Putamen (tissue), 1 donor: ENCODE results near the gene TM9SF4.
"Not testable (repeated sequence)": the region's sequence is repeated elsewhere in the genome, so short reads cannot be mapped to it uniquely, and the experiment has no call there.

Experiments used
- DNase-seq: peaks from one replicate; pipeline ENCODE4 v3.0.0-alpha.2; 2016; ENCODE audit warnings: low spot score

The TM9SF4 gene

DNA sequence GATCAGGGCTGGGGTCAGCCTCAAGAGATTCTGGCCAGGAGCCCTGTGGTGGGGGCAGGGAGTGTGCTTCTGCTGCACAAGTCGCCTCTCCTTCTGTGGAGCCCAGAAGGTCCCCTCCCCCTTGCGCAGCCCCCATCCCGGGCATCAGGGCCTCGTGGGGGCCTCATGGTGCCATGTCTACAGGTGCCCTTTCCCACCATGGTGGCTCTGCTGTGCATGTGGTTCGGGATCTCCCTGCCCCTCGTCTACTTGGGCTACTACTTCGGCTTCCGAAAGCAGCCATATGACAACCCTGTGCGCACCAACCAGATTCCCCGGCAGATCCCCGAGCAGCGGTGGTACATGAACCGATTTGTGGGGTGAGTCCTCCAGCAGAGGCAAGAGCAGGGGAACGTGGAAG lies 48.1 kb downstream of the TM9SF4 start:
- DNase-seq: no peak

DNA sequence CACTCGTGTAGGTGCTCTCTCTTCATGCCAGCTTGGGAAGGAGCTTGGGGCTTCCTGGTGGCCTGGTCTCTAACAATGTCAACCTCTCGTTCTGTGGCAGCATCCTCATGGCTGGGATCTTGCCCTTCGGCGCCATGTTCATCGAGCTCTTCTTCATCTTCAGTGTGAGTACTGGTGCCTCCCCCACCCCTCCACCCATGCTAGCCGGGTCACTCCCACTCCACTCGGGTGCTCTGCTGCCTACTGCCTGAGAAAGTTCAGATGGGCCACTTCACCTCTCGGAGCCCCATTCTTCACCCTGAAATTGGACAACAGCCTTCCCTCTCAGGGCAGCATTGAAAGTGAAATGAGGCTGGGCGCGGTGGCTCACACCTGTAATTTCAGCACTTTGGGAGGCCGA lies 48.8 kb downstream of the TM9SF4 start:
- DNase-seq: no peak

DNA sequence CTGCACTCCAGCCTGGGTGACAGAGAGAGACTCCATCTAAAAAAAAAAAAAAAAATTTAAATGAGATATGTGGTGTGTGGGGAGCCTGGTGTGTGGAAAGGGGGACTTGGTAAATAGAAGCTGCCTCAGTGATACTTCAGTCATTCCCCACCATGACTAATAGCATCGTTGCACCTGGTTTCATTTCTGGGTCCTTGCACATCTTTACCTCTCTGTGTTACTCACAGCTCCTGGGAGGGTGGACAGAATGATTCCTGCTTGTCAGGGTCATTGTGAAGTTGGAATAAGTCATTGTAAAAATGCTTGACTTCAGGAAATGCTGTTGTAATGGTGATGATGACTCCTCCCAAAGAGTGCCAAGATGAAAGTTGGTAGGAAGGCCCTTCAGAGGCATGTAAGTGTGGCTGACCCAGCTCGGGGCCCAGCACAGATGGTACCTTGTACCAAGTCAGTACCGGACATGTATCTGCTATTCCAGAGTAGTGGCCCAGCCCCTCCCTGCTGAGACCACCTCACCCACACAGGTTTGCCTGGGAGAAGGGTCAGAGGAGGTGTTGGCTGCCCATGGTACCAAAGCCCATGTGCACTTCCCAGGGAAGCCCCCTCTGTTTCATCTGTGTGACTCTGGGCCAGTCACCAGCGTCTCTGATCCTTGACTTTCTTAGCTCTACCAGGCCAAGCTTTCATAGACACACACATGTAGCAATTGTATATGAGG lies 49.6 kb downstream of the TM9SF4 start:
- no peak for DNase-seq

DNA sequence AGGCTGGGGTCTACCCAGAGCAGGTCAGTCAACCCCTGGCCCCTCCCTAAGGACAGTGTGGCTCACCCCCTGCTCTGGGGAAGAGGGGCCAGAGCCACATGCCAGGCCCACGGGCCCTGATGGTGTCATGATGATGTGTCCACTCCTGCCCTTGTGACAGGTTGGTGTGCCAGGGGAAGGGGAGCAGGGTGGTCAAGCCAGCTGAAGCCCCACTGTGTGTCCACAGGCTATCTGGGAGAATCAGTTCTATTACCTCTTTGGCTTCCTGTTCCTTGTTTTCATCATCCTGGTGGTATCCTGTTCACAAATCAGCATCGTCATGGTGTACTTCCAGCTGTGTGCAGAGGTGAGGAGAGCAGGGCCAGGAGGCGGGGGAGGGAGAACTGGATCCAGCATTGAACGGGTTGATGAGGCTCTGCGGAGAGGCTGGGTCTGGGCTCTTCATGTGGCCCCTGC lies 50.3 kb downstream of the TM9SF4 start:
- no peak for DNase-seq

DNA sequence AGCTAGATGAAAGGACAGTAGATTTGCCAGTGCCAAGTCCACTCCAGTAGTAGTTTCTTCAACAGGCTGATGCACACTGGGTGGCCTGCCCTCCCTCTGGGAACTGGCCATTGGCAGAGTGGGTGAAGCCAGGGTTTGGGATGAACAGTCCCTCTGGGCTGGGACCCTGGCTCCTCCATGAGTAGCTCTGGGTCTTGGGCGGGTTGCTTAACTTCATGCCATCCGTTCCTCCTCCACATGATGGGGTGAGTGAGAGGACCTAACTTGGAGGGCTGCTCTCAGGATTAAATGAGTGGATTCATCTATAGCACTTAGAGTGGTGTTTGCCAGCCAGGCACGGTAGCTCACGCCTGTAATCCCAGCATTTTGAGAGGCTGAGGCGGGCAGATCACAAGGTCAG lies 50.8 kb downstream of the TM9SF4 start:
- DNase-seq: no peak

DNA sequence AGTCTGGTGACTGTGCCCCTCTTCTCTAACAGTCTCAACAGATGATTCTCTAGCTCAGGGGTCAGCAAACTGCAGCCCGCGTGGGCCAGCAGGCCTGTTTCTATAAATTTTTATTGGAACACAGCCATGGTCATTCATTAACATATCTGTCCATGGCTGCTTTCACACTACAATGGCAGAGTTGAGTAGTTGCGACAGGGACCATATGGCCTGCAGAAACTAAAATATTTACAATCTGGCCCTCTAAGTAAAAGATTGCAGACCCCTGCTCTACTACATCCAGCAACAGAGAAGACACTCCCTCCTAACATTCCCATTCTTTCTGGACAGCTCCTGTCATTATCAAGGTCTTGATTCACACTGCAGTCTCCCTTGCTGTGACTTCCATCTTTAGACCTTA lies 52.8 kb downstream of the TM9SF4 start:
- DNase-seq: no peak

DNA sequence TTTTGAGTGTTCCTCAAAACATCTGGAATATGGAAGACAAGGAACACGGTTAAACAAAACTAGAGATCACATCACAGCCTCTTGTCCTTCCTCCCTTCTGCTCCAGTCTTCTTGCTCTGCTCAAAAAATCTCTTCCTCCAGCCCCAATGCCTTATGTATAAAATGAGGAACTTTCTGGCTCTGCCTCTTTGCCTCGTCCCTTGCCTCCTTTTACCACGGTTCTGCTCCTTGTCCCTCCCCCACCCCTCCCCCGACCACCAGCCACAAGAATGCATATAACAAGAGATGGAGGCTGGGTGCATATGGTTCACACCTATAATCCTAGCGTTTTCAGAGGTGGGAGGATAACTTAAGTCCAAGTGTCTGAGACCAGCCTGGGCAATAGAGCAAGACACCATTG lies 54.4 kb downstream of the TM9SF4 start:
- DNase-seq: no peak

DNA sequence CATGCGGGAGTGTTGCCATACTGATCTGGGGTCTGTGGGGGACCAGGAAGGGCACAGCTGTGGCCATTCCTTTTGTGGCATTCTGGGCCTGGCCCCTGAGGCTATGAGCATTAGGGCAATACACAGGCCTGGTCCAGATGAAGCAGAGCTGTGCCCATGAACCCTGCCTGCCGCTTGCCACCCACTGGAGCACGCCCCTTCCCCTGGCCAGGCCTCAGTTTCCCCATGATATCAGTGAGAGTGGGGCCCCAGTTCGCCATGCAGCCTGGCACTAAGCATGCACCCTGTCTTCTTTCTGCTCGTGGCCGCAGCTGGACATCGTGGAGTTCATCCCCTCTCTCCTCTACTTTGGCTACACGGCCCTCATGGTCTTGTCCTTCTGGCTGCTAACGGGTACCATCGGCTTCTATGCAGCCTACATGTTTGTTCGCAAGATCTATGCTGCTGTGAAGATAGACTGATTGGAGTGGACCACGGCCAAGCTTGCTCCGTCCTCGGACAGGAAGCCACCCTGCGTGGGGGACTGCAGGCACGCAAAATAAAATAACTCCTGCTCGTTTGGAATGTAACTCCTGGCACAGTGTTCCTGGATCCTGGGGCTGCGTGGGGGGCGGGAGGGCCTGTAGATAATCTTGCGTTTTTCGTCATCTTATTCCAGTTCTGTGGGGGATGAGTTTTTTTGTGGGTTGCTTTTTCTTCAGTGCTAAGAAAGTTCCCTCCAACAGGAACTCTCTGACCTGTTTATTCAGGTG lies 55.6 kb downstream of the TM9SF4 start:
- DNase-seq: peak; percentile 52

DNA sequence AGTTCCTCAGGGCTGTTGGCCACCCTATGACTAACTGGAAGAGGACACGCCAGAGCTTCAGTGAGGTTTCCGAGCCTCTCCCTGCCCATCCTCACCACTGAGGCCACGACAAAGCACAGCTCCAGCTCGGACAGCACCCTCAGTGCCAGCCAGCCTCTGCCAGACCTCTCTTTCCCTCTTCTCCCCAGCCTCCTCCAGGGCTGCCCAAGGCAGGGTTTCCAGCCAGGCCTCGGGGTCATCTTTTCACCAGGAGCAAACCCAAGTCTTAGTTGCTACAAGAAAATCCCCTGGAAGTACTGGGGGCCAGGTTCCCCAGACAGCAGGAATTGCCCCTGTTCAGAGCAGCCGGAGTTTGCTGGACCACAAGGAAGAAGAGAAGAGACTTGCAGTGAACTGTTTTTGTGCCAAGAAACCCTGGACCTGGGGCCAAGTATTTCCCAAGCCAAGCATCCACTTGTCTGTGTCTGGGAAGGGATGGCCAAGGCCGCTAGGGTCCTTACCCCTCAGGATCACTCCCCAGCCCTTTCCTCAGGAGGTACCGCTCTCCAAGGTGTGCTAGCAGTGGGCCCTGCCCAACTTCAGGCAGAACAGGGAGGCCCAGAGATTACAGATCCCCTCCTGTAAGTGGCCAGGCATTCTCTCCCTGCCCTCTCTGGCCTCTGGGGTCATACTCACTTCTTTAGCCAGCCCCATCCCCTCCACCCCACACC lies 56.5 kb downstream of the TM9SF4 start:
- no peak for DNase-seq

DNA sequence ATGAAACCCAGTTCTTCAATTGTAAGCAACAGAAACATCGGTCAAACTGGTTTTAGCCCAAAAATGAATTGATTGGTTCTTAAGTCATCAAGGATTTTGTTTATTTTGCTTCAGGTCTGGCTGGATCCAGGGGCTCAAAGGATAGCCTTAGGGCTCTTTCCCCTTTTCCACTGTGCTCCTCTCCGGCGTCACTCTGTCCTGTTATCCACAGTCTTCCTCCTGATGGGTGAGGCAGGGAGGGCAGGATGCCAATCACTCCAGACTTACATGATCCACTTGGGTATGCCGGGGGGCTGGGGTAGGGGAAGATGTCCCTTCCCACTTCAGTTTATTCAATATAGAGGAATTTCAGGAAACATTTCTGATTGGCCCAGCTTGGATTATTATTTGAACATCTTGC lies 58.0 kb downstream of the TM9SF4 start:
- DNase-seq: no peak

DNA sequence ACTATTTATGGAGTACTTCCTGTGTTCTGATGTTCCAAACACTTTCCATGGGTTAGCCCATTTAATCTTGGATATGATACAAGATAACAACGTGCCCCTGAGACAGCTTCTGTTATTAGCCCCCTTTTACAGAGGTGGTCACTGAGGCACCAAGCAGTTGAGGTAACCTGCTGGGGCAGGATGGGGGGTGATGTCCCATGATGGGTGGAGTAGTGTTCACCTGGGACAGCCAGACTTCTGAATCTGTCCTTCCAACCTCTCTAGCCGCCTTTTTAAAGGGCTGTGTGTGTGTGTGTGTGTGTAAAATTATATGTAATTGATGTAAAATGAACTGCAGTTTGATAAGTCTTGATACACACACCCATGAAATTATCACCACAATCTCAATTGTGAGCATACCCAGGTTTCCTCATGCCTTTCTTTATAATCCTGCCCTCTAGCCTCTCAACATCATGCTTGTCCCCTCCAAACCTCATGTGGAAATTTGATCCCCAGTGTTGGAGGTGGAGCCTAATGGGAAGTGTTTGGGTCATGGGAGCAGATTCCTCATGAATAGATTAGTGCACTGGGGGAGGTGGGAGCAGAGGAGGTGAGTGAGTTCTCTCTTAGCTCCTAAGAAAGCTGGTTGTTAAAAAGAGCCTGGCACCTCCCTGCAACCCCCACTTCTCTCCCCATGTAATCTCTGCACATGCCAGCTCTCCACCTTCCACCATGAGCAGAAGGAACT lies 58.8 kb downstream of the TM9SF4 start:
- no peak for DNase-seq

DNA sequence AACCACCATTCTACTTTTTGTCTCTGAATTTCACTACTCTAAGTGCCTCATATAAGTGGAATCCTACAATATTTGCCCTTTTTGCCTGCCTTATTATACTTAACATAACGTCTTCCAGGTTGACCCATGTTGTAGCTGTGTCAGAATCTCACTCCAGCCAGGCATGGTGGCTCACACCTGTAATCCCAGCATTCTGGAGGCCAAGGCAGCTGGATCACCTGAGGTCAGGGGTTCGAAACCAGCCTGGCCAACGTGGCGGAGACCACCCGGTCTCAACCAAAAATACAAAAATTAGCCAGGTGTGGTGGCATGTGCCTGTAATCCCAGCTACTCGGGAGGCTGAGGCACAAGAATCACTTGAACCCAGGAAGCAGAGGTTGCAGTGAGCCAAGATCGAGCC lies 68.2 kb downstream of the TM9SF4 start:
- DNase-seq: not testable (repeated sequence)

DNA sequence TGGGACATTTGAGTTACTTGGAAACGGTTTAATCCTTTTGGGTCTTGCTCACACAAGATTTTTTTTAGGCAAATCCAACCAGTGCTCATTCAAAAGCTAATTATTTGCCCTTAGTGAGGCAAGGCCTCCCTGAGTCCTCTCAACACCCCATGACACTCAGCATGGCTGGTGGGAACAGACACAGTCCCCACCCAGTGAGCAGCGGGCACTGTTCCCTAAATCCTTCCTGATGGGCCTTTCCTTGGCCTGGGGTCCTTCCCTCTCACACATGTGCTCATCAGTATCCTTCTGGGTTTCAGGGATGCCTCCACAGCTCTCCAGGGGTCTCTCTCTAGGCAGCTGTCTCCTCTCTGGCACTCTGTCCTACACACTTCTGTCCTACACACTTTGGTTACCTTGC lies 70.0 kb downstream of the TM9SF4 start:
- DNase-seq: no peak

DNA sequence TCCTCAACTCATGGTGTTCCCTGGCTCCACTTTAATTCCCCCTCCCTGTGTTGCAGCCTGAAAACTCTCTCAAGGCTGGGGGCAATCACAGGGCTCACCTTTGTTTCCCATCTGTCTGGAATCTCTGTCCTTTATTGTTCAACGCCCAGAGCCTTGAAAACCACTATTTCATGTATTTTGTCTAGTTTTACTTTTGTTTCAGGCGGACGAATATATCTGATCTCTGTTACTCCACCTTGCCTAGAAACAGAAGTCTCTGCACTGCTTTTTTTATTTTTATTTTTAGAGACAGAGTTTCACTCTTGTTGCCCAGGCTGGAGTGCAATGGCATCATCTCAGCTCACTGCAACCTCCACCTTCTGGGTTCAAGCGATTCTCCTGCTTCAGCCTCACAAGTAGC lies 70.4 kb downstream of the TM9SF4 start:
- DNase-seq: no peak

DNA sequence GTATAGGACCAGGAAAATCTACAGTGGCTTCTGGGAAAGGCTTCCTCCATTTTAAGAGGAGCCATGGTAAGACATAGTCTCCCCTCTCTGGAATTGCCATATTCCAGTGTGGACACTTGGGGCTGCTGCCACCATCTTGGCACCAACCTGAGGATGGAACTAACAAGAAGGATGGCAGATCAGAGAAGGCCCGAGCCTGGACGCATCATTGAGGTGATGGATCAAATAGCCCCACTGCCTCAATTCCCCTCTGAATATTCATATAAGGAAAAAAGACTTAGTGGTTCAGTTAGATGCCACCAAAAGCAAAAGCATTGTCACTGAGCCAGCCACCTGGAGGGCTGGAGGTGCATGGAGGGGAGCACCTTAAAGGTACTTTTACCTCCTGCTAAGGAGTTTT lies 72.1 kb downstream of the TM9SF4 start:
- no peak for DNase-seq

DNA sequence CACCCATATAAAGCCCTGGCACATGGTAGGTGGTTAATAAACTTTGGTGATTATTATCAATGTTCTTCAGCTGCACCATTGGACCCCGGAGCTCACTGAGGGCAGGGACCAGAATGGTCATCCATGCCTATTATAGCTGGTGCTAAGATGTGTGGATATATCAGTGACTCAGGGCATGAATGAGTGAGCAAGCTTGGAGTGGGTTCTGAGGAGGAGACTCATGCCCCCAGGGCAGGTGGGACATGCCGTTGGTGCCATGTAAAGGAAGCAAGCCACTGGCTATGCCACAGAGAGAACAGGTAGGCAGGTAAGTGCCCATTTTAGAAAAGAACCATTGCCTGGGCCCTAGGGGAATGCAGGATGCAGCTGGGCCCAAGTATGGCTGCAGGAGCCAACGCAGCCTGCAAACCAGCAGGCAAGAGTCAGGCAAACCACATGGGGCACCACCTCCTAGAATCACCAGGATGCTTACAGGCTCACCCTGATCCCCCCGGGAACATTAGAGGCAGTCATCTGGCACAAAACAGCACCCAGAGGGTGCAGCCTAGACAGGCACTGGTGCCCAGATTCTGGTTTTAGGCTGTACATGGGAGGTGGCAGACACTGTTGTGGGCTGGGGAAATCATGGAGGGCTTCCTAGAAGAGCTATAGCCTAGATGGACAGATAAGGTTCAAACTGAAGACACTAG lies 74.6 kb downstream of the TM9SF4 start:
- no peak for DNase-seq

DNA sequence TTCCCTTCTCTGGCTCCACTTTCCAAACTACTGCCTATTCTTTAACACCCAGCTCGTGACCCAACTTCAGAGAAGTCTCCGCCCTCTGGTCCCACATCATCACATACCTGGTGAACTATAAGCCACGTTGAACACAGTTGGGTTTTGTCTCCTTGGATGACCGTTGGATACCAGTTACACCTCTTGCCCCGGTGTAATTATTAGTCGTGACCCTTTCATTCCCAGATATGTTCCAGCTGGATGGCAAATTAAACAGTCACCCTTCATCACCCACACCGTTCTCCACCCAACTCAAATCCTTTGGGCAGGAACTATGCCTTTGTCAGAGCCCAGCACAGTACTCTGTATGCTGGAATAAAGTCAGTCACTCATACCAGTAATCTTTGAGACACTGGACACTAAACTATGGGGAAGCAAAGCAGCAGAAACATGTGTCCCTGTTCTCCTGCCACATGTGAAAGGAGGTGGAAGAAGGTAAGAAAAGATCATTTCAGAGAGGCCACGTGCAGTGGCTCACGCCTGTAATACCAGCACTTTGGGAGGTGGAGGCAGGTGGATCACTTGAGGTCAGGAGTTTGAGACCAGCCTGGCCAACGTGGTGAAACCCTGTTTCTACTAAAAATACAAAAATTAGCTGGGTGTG lies 75.6 kb downstream of the TM9SF4 start:
- DNase-seq: no peak

DNA sequence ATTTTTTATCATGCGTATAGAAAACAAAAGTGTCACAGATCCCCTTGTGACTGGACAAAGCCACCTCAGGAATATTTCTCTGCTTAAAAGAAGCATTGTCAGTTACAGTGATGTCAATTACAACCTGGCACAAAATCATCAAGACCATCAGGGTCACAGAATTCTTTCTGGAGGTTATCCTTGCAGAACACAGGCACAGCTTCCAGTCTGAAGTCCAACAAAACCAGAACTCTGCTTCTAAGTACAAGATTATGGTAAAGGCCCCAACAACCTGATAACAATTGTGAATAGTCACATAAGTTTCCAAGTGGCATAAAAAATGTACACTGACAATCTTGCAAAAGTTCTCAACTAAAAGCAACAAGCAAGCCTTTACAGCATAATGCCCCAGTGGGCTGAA lies 77.0 kb downstream of the TM9SF4 start:
- no peak for DNase-seq

DNA sequence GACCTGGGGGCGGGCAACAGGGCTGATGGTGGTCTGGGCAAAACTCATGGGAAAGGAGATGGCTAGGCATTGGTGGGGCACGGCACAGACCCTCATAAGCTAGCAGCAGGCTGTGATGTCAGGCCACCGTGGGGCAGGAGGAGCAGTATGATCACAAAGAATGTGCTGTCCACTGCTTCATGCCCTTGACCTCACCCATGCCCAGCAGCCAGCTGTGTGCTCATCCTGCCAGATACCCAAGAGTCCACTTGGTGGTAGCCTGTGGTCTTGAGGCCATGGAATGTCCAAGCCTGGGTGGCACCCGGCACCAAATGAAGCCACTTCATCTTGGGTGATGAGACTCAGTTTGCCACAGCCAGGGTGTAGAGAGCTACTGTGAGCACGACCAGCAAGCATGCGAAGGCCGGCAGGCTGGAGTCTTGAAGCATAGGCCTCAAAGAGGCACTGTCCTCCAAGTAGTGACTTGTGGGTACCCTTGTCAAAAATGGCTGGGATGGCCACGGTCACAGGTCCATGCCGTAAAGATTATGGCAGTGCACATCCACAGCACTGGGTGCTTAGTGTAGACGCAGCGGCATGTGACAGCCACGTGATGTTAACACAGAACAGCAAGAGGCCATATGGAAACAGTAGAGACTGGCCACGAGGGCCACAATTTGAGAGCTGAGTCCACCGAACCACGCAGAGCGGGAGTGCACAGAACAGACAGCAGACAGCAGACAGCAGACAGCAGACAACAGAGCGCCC lies 79.0 kb downstream of the TM9SF4 start:
- DNase-seq: no peak

DNA sequence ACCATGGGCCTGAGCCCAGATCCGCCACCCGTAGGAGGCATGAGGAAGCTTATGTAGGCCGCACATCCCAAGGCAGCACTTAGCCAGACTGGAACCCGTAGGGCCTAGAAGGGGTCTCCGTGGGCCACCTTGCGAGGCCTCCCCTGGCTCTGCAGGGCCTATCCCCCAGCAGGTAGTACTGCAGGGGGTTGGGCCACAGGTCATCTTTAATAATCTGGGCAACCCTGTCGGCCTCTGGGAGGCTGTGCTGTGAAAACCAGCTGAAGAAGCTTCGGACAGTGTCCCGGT lies 79.6 kb downstream of the TM9SF4 start:
- no peak for DNase-seq
